Stromal cell of bone marrow (primary cell): ENCODE data around the gene CTF1.
"Not testable (repeated sequence)": the region's sequence is repeated elsewhere in the genome, so short reads cannot be mapped to it uniquely, and the experiment has no call there.

Experiments
- DNase-seq: peaks from one replicate; pipeline ENCODE4 v3.0.0-alpha.2; 2012; ENCODE audit warnings: low read depth

CTF1 gene, protein sequence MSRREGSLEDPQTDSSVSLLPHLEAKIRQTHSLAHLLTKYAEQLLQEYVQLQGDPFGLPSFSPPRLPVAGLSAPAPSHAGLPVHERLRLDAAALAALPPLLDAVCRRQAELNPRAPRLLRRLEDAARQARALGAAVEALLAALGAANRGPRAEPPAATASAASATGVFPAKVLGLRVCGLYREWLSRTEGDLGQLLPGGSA

GRCh38 chr16:30896261-30896888, at the start of gene CTF1:
CTF1 (plus strand) TSS chr16:30896614; CDS start chr16:30896644, 30 bp downstream.
- peak; percentile 79 for DNase-seq

DNA sequence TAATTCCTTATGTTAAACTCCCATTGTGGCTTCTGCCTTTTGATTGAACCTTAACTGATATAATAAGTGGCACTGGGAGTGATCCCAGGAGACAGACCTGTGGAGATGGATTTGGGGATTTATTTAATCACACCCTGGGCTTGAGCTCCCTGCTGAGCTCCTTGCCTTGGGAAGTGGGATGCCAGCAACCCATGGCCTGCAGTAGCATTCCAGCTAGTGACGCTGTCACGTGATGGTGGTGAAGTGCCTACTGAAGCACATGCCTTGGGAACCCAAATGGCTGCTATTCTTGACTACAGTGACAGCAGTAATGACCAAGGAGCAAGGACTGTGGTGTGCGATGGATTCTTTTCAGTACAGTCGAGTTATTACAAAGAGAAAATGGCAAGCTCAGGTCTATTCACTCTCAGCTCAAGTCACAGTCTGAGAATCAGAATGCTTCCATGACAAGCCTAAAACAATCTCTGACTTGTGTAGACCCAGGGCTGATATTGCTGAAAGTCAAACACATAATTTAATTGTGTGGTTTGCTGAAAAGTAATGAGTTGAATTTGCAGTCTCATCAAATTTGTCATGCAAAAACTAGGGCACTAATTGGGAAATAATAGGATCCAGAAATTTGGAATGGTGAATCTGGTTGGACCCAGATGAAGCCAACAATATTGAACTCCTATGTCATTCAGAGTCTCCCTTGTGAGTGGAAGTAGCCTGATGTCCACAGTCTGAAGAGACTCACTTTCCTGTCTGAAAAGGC, 49.6 kb upstream of the CTF1 start:
- no peak for DNase-seq

DNA sequence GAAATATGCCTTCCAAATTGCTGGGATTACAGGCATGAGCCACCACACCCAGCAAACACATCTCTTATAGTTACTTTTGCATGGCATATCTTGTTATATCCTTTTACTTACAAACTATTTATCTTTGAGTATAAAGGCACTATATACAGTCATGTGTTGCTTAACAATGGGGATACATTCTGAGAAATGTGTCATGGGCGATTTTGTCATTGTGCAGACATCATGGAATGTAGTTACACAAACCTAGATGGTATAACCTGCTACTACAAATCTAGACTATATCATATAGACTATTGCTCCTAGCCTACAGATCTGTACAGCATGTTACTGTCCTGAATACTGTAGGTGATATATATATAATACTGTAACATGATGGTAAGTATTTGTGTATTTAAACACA, 46.2 kb upstream of the CTF1 start:
- no peak for DNase-seq

DNA sequence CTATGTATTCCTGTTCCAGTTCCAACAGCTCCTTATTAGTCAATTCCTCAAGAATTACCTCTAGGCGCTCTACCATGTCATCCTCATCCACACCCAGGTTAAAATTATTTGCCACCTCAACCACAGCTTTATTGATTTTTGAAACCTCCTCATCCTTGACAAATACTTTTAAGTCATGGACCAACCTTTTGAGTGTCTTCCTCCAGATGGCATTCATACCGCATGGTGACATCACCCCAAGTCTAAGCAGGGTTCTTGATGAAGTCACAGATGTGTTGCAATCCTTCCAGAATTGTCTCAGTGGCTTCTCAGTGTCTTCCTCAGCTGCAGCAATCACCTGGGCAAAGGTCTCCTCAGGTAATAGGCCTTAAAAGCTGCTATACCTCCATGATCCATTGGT, 42.7 kb upstream of the CTF1 start:
- no peak for DNase-seq

DNA sequence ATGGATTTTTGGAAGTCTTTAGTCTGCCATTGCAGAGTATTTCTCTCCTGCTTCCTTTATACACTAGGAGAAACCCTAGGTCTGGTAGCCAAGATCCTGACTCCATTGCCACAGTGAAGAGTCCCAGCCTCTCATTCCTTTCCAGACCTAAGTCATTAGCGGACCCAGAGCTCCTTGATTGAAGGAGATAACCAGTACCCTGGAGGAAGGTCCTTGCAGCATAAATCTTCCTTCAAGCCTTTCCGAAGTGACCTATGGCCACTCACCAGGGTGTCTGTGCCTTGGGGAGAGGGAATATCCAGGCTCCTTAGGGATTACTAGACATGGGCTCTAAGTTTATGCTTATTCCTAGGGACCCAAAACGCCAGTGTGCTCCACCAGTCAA, 38.3 kb upstream of the CTF1 start:
- no peak for DNase-seq

- no peak for DNase-seq
These were observed 37.5 kb upstream of the CTF1 start for GRCh38 chr16:30858829-30859423.

DNA sequence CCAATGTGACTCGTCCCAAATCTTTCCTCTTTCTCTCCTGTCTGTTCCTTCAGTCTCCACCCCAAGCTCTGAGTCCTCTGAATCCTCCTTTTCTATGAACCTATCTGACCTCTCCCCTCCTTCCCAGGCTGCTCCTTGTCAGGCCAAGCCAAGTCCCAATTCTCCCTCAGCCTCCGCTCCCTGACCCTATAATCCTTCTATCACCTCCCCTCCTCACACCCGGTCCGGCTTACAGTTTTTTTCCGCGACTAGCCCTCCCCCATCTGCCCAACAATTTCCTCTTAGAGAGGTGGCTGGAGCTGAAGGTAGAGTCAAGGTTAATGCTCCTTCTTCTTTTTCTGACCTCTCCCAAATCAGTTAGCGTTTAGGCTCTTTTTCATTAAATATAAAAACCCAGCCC, 35.7 kb upstream of the CTF1 start:
- not testable (repeated sequence) for DNase-seq

DNA sequence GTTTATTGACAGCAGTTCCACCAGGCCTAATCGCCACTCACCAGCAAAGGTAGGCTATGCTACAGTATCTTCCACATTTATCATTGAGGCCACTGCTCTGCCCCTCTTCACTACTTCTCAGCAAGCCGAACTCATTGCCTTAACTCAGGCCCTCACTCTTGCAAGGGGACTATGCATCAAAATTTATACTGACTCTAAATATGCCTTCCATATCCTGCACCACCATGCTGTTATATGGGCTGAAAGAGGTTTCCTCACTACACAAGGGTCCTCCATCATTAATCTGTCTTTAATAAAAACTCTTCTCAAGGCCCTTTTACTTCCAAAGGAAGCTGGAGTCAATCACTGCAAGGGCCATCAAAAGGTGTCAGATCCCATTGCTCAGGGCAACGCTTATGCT, 33.2 kb upstream of the CTF1 start:
- not testable (repeated sequence) for DNase-seq

- no peak for DNase-seq
These were observed 30.4 kb upstream of the CTF1 start for GRCh38 chr16:30866031-30866430.

- DNase-seq = no peak
These were observed 28.7 kb upstream of the CTF1 start for GRCh38 chr16:30867747-30868146.

DNA sequence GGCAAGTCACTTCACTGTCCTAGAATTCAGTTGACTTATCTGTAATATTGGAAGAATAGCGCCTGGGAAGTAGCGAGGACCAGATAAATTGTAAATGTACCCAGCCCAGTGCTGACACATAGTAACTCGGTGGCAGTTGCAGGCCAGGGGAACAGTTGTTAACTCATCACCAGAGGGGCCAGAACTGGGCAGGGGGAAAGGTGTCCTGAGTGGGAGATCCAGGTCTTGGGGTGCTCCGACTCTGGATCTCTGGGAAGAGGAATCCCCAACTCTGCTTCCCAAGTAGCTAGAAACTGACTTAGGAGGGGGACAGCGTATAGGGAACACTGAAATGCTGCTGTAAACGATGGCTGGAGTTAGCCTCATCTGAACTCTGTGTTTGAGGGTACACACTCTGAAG, 25.5 kb upstream of the CTF1 start:
- DNase-seq = no peak

DNA sequence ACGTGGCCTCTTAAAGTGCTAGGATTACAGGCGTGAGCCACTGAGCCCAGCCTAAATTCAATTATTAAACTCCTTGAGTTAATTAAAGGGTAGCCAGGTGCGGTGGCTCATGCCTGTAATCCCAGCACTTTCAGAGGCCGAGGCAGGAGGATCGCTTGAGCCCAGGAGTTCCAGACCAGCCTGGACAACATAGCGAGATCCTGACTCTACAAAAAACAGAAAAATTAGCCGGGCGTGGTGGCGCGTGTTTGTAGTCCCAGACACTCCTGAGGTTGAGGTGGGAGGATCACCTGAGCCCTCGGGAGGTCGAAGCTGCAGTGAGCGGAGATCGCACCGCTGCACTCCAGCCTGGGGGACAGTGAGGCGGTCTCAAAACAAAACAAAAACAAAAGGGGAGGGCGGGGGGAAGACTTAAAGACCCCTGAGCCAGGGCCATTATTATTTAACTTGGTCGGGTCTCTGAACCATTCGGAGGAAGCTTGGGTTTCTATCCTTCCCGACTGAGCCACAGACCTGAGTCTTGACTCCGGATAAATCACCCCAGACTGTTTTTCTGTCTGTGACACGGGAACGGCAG, 22.1 kb upstream of the CTF1 start:
- DNase-seq = no peak

GRCh38 chr16:30874821-30875717, 21.3 kb upstream of the CTF1 start:
- peak; percentile 80 for DNase-seq

DNA sequence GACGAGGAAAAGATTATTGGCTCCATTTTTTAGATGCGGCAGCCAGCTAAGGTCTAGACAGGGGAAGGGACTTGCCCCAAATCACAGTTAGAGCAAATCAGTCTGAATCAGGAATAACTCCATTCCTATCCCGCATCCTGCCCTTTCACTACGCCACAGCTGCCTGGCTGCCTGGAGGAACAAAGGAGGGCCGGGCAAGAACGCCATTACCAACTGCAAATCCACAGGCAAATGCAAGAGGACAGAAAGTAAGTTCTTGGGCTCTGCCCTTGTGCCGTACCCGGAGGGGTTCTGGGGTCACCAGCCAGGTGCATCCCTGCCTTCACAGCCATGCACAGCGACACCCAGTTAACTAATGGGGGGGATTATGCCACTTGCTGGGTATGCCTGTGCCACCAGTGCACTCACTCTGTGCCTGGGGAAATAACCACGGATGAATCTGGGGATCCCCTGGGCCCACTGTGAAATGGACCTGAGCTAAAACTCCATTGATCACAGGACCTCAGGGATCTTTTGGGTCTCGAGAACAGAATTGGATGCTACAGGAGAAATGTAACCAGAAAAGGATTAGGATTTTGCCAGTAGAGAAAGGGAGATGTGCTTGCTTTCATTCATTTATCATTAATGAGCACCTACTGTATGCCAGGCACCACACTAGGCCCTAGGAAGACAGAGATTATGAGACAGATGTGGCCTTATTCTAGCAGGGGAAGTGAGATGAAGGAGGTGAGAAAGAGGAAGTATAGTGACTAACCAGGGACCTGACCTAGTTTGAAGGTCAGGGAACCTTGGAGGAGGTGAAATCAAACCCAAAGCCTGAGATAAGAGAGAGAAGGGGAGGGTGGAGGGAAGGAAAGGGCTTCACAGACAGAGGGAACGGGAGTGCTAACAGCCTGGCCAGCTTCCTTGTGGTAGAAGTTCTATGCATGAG, 20.3 kb upstream of the CTF1 start:
- DNase-seq = no peak

- DNase-seq = no peak
These were observed 19.5 kb upstream of the CTF1 start for GRCh38 chr16:30876867-30877266.

DNA sequence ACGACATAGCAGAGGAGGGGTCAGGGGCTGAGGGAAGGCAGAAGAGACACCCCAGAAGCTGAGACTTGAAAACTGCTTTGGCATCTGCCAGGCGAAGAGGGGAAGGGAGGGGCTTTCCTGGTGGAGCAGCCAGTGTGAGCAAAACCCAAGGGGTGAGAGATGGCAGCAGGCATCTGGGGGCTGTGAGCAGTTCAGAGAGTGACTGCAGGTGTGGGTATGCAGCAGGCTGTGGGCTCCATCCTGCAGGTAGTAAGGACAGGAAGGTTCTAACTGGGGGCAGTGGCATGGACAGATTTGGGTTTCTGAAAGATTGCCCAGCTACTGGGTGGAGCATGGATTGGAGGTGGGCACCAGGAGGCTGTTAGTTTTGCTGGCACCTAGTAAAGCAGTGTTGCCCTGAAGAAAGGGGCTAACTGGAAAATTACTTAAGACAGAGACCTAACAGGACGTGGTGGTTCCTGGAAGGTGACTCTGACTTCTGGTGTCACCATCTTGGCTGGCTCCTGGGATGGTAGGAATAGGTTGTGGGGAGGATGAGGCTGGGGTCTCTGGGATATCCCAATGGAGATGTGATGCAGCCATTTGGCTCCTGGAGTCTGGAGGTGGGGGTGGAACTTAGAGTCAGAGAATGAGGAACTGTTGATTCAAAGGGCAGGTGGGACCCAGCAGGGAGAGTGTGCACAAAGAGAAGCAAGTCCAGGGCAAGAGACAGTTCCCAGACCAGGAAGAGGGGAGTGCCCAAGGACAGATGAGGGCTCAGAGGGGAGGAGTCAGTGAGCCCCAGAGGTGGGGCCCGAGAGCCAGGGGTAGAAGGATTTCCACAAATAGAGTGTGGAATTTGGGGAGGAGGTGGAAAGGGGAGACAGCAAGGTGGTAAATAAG, 13.7 kb upstream of the CTF1 start:
- DNase-seq = no peak

DNA sequence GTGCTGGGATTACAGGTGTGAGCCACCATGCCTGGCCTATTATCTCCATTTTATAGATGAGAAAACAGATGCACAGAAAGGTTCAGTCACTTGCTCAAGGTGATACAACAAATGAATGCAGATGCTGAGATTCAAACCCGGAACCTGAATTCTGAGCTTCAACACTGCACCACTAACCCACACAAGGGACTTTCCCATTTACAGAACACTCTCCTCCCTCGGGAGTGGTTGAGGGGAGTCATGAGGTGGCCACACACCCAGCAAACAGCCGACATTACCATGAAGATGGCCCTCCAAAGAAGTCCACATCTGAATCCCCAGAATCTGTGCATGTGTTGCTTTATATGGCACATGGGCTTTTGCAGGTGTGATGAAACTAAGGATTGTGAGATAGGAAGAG, 11.7 kb upstream of the CTF1 start:
- no peak for DNase-seq

- DNase-seq = no peak
These were observed 11.2 kb upstream of the CTF1 start for GRCh38 chr16:30885196-30885595.

DNA sequence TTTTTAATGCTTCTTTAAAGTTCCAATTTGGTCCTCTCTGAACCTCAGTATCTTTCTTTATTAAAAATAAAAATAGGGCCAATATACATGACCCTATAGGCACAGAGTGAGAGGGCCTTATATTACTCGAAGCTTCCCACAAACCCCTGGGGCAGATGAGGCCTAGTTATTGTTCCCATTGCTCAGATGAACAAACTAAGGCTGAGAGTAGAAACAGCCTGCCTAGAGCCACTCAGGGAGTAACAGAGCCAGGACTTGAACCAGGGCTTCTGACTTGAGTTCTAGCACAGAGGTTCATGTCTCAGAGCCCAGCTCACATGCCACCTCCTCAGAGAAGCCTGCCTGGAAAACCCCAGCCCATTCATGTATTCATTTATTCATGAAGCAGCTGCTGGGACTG, 10.3 kb upstream of the CTF1 start:
- DNase-seq = no peak

GRCh38 chr16:30887927-30888326, 8.5 kb upstream of the CTF1 start:
- no peak for DNase-seq
